ENCODE results near the gene SLC41A3.

SLC41A3 gene

GRCh38 chr3:126119008-126119675 lies 35.2 kb upstream of the SLC41A3 start:
- DNase-seq: peak; percentile 30

- no peak for DNase-seq
These were observed 34.7 kb upstream of the SLC41A3 start for GRCh38 chr3:126118591-126118990.

GRCh38 chr3:126117786-126118185 lies 33.9 kb upstream of the SLC41A3 start:
- no peak for DNase-seq

- DNase-seq: no peak
These were observed 33.3 kb upstream of the SLC41A3 start for GRCh38 chr3:126117212-126117611.

GRCh38 chr3:126116526-126116925 lies 32.6 kb upstream of the SLC41A3 start:
- DNase-seq: no peak

- DNase-seq: no peak
These were observed 30.8 kb upstream of the SLC41A3 start for GRCh38 chr3:126114443-126115386.

- DNase-seq: no peak
These were observed 30.0 kb upstream of the SLC41A3 start for GRCh38 chr3:126113733-126114442.

GRCh38 chr3:126113238-126113555 lies 29.3 kb upstream of the SLC41A3 start:
- DNase-seq: no peak

GRCh38 chr3:126112531-126113237 lies 28.8 kb upstream of the SLC41A3 start:
- DNase-seq: no peak

- no peak for DNase-seq
These were observed 27.9 kb upstream of the SLC41A3 start for GRCh38 chr3:126111566-126112475.

- DNase-seq: no peak
These were observed 27.2 kb upstream of the SLC41A3 start for GRCh38 chr3:126111126-126111551.

- no peak for DNase-seq
These were observed 26.7 kb upstream of the SLC41A3 start for GRCh38 chr3:126110431-126111125.

- no peak for DNase-seq
These were observed 25.9 kb upstream of the SLC41A3 start for GRCh38 chr3:126109880-126110235.

- no peak for DNase-seq
These were observed 25.4 kb upstream of the SLC41A3 start for GRCh38 chr3:126109146-126109879.

- DNase-seq: no peak
These were observed 24.7 kb upstream of the SLC41A3 start for GRCh38 chr3:126108676-126109050.

GRCh38 chr3:126107957-126108675 lies 24.2 kb upstream of the SLC41A3 start:
- no peak for DNase-seq

GRCh38 chr3:126107203-126107939 lies 23.4 kb upstream of the SLC41A3 start:
- DNase-seq: no peak

GRCh38 chr3:126106336-126107202 lies 22.6 kb upstream of the SLC41A3 start:
- no peak for DNase-seq
